HG03432 (cell line): ENCODE measurements around the gene NEK9.
"Not testable (repeated sequence)": the region's sequence is repeated elsewhere in the genome, so short reads cannot be mapped to it uniquely, and the experiment has no call there.

Experiments used
- ATAC-seq: cut with Tn5 transposase; IDR thresholded peaks from one replicate; pipeline ENCODE4 v1.9.1; 2021; ENCODE audit warnings: mild to moderate bottlenecking, moderate library complexity; ENCODE audit not compliant: unreplicated experiment

Gene NEK9

GRCh38 chr14:75126679-75127473 is at the start of gene NEK9:
NEK9 (minus strand) TSS chr14:75127048; CDS start chr14:75126921, 127 bp downstream.
- ATAC-seq = peak; percentile 89

GRCh38 chr14:75176142-75176820 is 49.4 kb upstream of the NEK9 start, which contains the start of gene TMED10:
TMED10 (minus strand) TSS chr14:75176612; CDS start chr14:75176579, 33 bp downstream.
- peak; percentile 81 for ATAC-seq

- ATAC-seq = no peak
Observed at GRCh38 chr14:75175677-75176141, 48.9 kb upstream of the NEK9 start.

GRCh38 chr14:75174066-75174465 is 47.2 kb upstream of the NEK9 start:
- no peak for ATAC-seq

- ATAC-seq = no peak
Observed at GRCh38 chr14:75170772-75171171, 43.9 kb upstream of the NEK9 start.

- ATAC-seq = no peak
Observed at GRCh38 chr14:75168586-75169335, 41.9 kb upstream of the NEK9 start.

- no peak for ATAC-seq
Observed at GRCh38 chr14:75167325-75167724, 40.5 kb upstream of the NEK9 start.

- no peak for ATAC-seq
Observed at GRCh38 chr14:75165586-75166391, 38.9 kb upstream of the NEK9 start.

- no peak for ATAC-seq
Observed at GRCh38 chr14:75164809-75165208, 38.0 kb upstream of the NEK9 start.

- ATAC-seq = no peak
Observed at GRCh38 chr14:75163677-75164076, 36.8 kb upstream of the NEK9 start.

- no peak for ATAC-seq
Observed at GRCh38 chr14:75162631-75163030, 35.8 kb upstream of the NEK9 start.

GRCh38 chr14:75158843-75159614 is 32.2 kb upstream of the NEK9 start:
- no peak for ATAC-seq

GRCh38 chr14:75156901-75157300 is 30.1 kb upstream of the NEK9 start:
- no peak for ATAC-seq

GRCh38 chr14:75156111-75156510 is 29.3 kb upstream of the NEK9 start:
- no peak for ATAC-seq

GRCh38 chr14:75155169-75155568 is 28.3 kb upstream of the NEK9 start:
- ATAC-seq = no peak

- ATAC-seq = no peak
Observed at GRCh38 chr14:75153295-75153694, 26.4 kb upstream of the NEK9 start.

GRCh38 chr14:75151851-75152250 is 25.0 kb upstream of the NEK9 start:
- ATAC-seq = no peak

GRCh38 chr14:75150637-75151036 is 23.8 kb upstream of the NEK9 start:
- not testable (repeated sequence) for ATAC-seq

- no peak for ATAC-seq
Observed at GRCh38 chr14:75150150-75150549, 23.3 kb upstream of the NEK9 start.
